GM18526 (cell line): ENCODE data around the gene NBEAL2.

Experiments used
- POLR2A ChIP-seq: IDR thresholded peaks from 3 replicates; pipeline ENCODE4 v1.6.1; 2011; ENCODE audit not compliant: insufficient read length; ENCODE audit errors: extremely low read depth

Gene NBEAL2

GRCh38 chr3:46987319-46987742 is 7.9 kb downstream of the NBEAL2 start:
- TF ChIP-seq POLR2A, result no peak

- peak; percentile 47 for TF ChIP-seq POLR2A
Observed at GRCh38 chr3:46987743-46988401, 8.4 kb downstream of the NBEAL2 start.

GRCh38 chr3:46988616-46989015 is 9.2 kb downstream of the NBEAL2 start:
- no peak for TF ChIP-seq POLR2A

- TF ChIP-seq POLR2A, result no peak
Observed at GRCh38 chr3:46989146-46989810, 9.8 kb downstream of the NBEAL2 start.

- TF ChIP-seq POLR2A, result no peak
Observed at GRCh38 chr3:46990573-46991374, 11.3 kb downstream of the NBEAL2 start.

- TF ChIP-seq POLR2A, result no peak
Observed at GRCh38 chr3:46991406-46992165, 12.1 kb downstream of the NBEAL2 start.

GRCh38 chr3:46992231-46992630 is 12.8 kb downstream of the NBEAL2 start:
- no peak for TF ChIP-seq POLR2A

GRCh38 chr3:46993292-46993691 is 13.8 kb downstream of the NBEAL2 start:
- TF ChIP-seq POLR2A, result no peak

- TF ChIP-seq POLR2A, result no peak
Observed at GRCh38 chr3:46993986-46994385, 14.5 kb downstream of the NBEAL2 start.

- TF ChIP-seq POLR2A, result no peak
Observed at GRCh38 chr3:46994801-46995731, 15.6 kb downstream of the NBEAL2 start.

- TF ChIP-seq POLR2A, result no peak
Observed at GRCh38 chr3:46995901-46996562, 16.6 kb downstream of the NBEAL2 start.

- no peak for TF ChIP-seq POLR2A
Observed at GRCh38 chr3:46996689-46997452, 17.4 kb downstream of the NBEAL2 start.
